Breast epithelium (tissue), 3 donors: ENCODE results near the gene PRDM10.

ENCODE experiments used
- POLR2A ChIP-seq: fragments of 450-650 bp; IDR thresholded peaks from one replicate; pipeline ENCODE4 v1.6.1; 2016; ENCODE audit warnings: antibody characterized with exemption, mild to moderate bottlenecking, moderate library complexity
- POLR2AphosphoS5 ChIP-seq, 3 donors: sonication (generic); formaldehyde crosslinking; IDR thresholded peaks; one replicate each; pipeline ENCODE4 v1.6.1; 2017; ENCODE audit warnings: antibody characterized with exemption in 3 of 3
- TF ChIP-seq, protein P1 (sequence below), 3 donors: fragments of 450-650 bp; IDR thresholded peaks; one replicate each; pipeline ENCODE4 v1.5.1; 2016 to 2017; ENCODE audit warnings: antibody characterized with exemption in 3 of 3, mild to moderate bottlenecking in 3 of 3, moderate library complexity in 3 of 3

DNA sequence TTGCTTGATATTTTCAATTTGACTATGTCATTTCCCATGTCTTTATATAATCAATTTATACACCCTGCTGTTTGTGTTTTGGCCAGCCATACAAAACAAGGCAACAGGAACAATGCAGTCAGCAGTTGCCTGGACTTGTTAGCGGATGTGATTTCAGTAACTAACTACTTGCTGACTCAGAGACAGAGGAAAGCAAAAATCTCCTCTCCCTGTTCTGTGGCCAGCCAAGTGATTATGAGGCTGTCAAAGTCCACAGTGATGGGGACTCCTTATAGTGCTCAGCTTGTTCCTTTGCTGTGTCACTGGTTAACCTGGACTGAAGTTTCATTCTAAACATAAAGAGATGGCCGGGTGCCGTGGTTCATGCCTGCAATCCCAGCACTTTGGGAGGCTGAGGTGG, 34.4 kb upstream of the PRDM10 start:
- TF ChIP-seq, protein P1, sequence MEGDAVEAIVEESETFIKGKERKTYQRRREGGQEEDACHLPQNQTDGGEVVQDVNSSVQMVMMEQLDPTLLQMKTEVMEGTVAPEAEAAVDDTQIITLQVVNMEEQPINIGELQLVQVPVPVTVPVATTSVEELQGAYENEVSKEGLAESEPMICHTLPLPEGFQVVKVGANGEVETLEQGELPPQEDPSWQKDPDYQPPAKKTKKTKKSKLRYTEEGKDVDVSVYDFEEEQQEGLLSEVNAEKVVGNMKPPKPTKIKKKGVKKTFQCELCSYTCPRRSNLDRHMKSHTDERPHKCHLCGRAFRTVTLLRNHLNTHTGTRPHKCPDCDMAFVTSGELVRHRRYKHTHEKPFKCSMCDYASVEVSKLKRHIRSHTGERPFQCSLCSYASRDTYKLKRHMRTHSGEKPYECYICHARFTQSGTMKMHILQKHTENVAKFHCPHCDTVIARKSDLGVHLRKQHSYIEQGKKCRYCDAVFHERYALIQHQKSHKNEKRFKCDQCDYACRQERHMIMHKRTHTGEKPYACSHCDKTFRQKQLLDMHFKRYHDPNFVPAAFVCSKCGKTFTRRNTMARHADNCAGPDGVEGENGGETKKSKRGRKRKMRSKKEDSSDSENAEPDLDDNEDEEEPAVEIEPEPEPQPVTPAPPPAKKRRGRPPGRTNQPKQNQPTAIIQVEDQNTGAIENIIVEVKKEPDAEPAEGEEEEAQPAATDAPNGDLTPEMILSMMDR (IDR thresholded peaks at IDR 0.05): no peak
- TF ChIP-seq POLR2A: no peak
- TF ChIP-seq POLR2AphosphoS5 (IDR thresholded peaks at IDR 0.05): no peak
